Left colon (tissue), 2 donors: Measurements from ENCODE around the gene SIK3. TPM values are rescaled to one million over a fixed set of nuclear protein-coding genes. Genes with fewer than 3 reads are reported as not detected.

Experiments
- ATAC-seq: fragments of 200-7000 bp; cut with Tn5 transposase; one replicate; pipeline ENCODE4 v1.9.1; 2020; ENCODE audit warnings: mild to moderate bottlenecking, moderate library complexity
- DNase-seq, 2 donors: peaks; one replicate each; pipeline ENCODE4 v3.0.0-alpha.2; 2020
- intact Hi-C, 2 donors: fragments of 100-400 bp; cut with DNase I in 1 of 2; cut with micrococcal nuclease in 1 of 2; formaldehyde crosslinking; loops; one replicate each; pipeline versions ENCODE4 v1.11.2 to v1.14.0; 2022; cut with DNase I, micrococcal nuclease
- total RNA-seq, 2 donors: library from RNA; stranded (reverse); fragmentation: NEBNext Ultra II Directional; extraction: Animal tissue kit (Norgen Biotek cat#: 25700); gene quantifications; one replicate each; pipeline ENCODE4 v1.2.1, GENCODE V29; 2021
- donor health status: DM: no; HTN: no; CAD: no.
- donor health status: DM: yes; HTN: yes; CAD: no.

SIK3 gene
- total RNA-seq, 2 donors from 2014 or later: 35.3 to 39.0 TPM

GRCh38 chr11:116958246-116958645 lies 140.0 kb downstream of the SIK3 start:
- DNase-seq (no peak), ATAC-seq (peak; percentile 46)
- intact Hi-C loops: no loop called here

- ATAC-seq (no peak), DNase-seq (no peak)
- intact Hi-C loops: no loop called here
Observed at GRCh38 chr11:116955949-116956348, 142.3 kb downstream of the SIK3 start.

GRCh38 chr11:116955548-116955947 lies 142.7 kb downstream of the SIK3 start:
- intact Hi-C loops: no loop called here
- DNase-seq: no peak
- ATAC-seq: no peak

GRCh38 chr11:116953530-116954285 lies 144.5 kb downstream of the SIK3 start:
- DNase-seq: no peak
- intact Hi-C loops: no loop called here
- no peak for ATAC-seq

GRCh38 chr11:116951762-116952161 lies 146.5 kb downstream of the SIK3 start:
- DNase-seq (no peak), ATAC-seq (no peak)
- intact Hi-C loops: no loop called here

- intact Hi-C loops: no loop called here
- no peak for DNase-seq
- no peak for ATAC-seq
Observed at GRCh38 chr11:116950210-116950609, 148.0 kb downstream of the SIK3 start.

GRCh38 chr11:116948391-116948790 lies 149.8 kb downstream of the SIK3 start:
- DNase-seq (peak; percentile 19 to 37), ATAC-seq (peak; percentile 98)
- intact Hi-C loops: no loop called here

GRCh38 chr11:116946414-116946813 lies 151.8 kb downstream of the SIK3 start:
- intact Hi-C loops: no loop called here
- ATAC-seq: no peak
- DNase-seq: no peak

GRCh38 chr11:116939499-116939898 lies 158.7 kb downstream of the SIK3 start:
- intact Hi-C loops: no loop called here
- no peak for ATAC-seq
- no peak for DNase-seq

- DNase-seq: no peak
- no peak for ATAC-seq
- intact Hi-C loops: no loop called here
Observed at GRCh38 chr11:116938471-116939070, 159.7 kb downstream of the SIK3 start.

GRCh38 chr11:116936754-116937446 lies 161.3 kb downstream of the SIK3 start:
- ATAC-seq: no peak
- intact Hi-C loops: no loop called here
- DNase-seq: no peak

- DNase-seq: no peak
- intact Hi-C loops: no loop called here
- no peak for ATAC-seq
Observed at GRCh38 chr11:116935514-116935913, 162.7 kb downstream of the SIK3 start.

GRCh38 chr11:116935089-116935488 lies 163.1 kb downstream of the SIK3 start:
- DNase-seq (no peak), ATAC-seq (no peak)
- intact Hi-C loops: no loop called here

- no peak for DNase-seq
- ATAC-seq: no peak
- intact Hi-C loops: no loop called here
Observed at GRCh38 chr11:116933961-116934360, 164.3 kb downstream of the SIK3 start.

GRCh38 chr11:116932181-116932580 lies 166.0 kb downstream of the SIK3 start:
- intact Hi-C loops: no loop called here
- no peak for DNase-seq
- ATAC-seq: no peak

GRCh38 chr11:116931206-116931953 lies 166.8 kb downstream of the SIK3 start:
- ATAC-seq (peak; percentile 43), DNase-seq (no peak)
- intact Hi-C loops: no loop called here

GRCh38 chr11:116930586-116930985 lies 167.6 kb downstream of the SIK3 start:
- intact Hi-C loops: no loop called here
- ATAC-seq: no peak
- DNase-seq: no peak

- no peak for ATAC-seq
- intact Hi-C loops: no loop called here
- peak in 1 of 2 donors; percentile 12 for DNase-seq
Observed at GRCh38 chr11:116930177-116930576, 168.1 kb downstream of the SIK3 start.

GRCh38 chr11:116929414-116930090 lies 168.7 kb downstream of the SIK3 start:
- DNase-seq (no peak), ATAC-seq (no peak)
- intact Hi-C loops: no loop called here
